ENCODE measurements around the gene NASP. TPM values are rescaled to one million over a fixed set of nuclear protein-coding genes. Genes with fewer than 3 reads are reported as not detected.
A peak's percentile ranks its signal among the peaks of the same experiment; 100 is the strongest.

Gene NASP
- total and polyA plus RNA-seq, 2 of the 13 experiments (the other 11 are each of a cell fraction or from before 2014, with no cell fraction given): 132 to 256 TPM

DNA sequence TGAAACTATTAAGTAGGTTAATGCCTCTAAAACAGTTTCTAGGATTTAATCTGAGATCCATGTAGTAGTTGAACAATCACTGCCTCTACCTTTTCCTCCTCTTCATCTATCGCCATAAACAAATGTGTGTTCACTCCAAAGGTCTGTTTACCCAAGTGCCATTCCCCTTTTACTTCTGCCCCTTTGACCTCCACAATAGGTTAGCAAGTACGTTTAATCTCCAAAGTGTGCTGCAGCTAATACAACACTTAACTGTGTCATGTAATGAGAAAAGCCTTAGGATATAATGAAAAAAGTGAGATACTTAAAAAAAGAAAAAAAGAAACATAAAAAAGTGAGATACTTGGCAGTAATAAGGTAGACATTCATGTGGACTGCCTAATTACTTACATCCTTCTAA is 74.3 kb downstream of the NASP start (continued):
- TF ChIP-seq ZNF44 (CRISPR knock-in tag; IDR thresholded peaks at IDR 0.05): no peak
- TF ChIP-seq FOXJ3 (CRISPR knock-in tag; IDR thresholded peaks at IDR 0.05; ENCODE audit: borderline replicate concordance): peak; percentile 83; the same call in 1 of the 2 replicates
- TF ChIP-seq ZNF235 (CRISPR knock-in tag; IDR thresholded peaks at IDR 0.05; ENCODE audit: borderline replicate concordance): no peak
- TF ChIP-seq, protein P1, sequence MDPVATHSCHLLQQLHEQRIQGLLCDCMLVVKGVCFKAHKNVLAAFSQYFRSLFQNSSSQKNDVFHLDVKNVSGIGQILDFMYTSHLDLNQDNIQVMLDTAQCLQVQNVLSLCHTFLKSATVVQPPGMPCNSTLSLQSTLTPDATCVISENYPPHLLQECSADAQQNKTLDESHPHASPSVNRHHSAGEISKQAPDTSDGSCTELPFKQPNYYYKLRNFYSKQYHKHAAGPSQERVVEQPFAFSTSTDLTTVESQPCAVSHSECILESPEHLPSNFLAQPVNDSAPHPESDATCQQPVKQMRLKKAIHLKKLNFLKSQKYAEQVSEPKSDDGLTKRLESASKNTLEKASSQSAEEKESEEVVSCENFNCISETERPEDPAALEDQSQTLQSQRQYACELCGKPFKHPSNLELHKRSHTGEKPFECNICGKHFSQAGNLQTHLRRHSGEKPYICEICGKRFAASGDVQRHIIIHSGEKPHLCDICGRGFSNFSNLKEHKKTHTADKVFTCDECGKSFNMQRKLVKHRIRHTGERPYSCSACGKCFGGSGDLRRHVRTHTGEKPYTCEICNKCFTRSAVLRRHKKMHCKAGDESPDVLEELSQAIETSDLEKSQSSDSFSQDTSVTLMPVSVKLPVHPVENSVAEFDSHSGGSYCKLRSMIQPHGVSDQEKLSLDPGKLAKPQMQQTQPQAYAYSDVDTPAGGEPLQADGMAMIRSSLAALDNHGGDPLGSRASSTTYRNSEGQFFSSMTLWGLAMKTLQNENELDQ (CRISPR knock-in tag; IDR thresholded peaks at IDR 0.05; ENCODE audit: borderline replicate concordance): no peak
- TF ChIP-seq SALL1 (CRISPR knock-in tag; IDR thresholded peaks at IDR 0.05): peak; percentile 44; the same call in 1 of the 2 replicates
- 0 out of 2 replicates have a peak, but pooled peaks have one; percentile 42 for TF ChIP-seq CEBPG (CRISPR knock-in tag; IDR thresholded peaks at IDR 0.05)
- TF ChIP-seq ZNF775 (CRISPR knock-in tag; IDR thresholded peaks at IDR 0.05; ENCODE audit: borderline replicate concordance): no peak
- peak; percentile 89 for TF ChIP-seq PITX1 (CRISPR knock-in tag; IDR thresholded peaks at IDR 0.05)
- peak; percentile 96 for TF ChIP-seq NR2F6 (IDR thresholded peaks at IDR 0.05)
- peak; percentile 98 for TF ChIP-seq NR2F6 (CRISPR knock-in tag; IDR thresholded peaks at IDR 0.05)
- TF ChIP-seq ZNF33A (CRISPR knock-in tag; IDR thresholded peaks at IDR 0.05; ENCODE audit: borderline replicate concordance): no peak
- no peak for TF ChIP-seq PHF8 (CRISPR knock-in tag; IDR thresholded peaks at IDR 0.05)
- TF ChIP-seq RXRA (CRISPR knock-in tag; IDR thresholded peaks at IDR 0.05): peak; percentile 17; the same call in 1 of the 2 replicates
- TF ChIP-seq, protein P2, sequence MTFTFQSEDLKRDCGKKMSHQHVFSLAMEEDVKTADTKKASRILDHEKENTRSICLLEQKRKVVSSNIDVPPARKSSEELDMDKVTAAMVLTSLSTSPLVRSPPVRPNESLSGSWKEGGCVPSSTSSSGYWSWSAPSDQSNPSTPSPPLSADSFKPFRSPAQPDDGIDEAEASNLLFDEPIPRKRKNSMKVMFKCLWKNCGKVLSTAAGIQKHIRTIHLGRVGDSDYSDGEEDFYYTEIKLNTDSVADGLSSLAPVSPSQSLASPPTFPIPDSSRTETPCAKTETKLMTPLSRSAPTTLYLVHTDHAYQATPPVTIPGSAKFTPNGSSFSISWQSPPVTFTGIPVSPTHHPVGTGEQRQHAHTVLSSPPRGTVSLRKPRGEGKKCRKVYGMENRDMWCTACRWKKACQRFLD (CRISPR knock-in tag; IDR thresholded peaks at IDR 0.05; ENCODE audit: borderline replicate concordance): no peak
- TF ChIP-seq, protein P3, sequence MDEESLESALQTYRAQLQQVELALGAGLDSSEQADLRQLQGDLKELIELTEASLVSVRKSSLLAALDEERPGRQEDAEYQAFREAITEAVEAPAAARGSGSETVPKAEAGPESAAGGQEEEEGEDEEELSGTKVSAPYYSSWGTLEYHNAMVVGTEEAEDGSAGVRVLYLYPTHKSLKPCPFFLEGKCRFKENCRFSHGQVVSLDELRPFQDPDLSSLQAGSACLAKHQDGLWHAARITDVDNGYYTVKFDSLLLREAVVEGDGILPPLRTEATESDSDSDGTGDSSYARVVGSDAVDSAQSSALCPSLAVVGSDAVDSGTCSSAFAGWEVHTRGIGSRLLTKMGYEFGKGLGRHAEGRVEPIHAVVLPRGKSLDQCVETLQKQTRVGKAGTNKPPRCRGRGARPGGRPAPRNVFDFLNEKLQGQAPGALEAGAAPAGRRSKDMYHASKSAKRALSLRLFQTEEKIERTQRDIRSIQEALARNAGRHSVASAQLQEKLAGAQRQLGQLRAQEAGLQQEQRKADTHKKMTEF (CRISPR knock-in tag; IDR thresholded peaks at IDR 0.05): peak; percentile 72
- TF ChIP-seq ZZZ3 (CRISPR knock-in tag; IDR thresholded peaks at IDR 0.05; ENCODE audit: borderline replicate concordance): no peak
- no peak for TF ChIP-seq CEBPB (IDR thresholded peaks at IDR 0.05; ENCODE audit: borderline replicate concordance, low read depth, low read length)
- TF ChIP-seq, protein P4, sequence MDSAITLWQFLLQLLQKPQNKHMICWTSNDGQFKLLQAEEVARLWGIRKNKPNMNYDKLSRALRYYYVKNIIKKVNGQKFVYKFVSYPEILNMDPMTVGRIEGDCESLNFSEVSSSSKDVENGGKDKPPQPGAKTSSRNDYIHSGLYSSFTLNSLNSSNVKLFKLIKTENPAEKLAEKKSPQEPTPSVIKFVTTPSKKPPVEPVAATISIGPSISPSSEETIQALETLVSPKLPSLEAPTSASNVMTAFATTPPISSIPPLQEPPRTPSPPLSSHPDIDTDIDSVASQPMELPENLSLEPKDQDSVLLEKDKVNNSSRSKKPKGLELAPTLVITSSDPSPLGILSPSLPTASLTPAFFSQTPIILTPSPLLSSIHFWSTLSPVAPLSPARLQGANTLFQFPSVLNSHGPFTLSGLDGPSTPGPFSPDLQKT (CRISPR knock-in tag; IDR thresholded peaks at IDR 0.05; ENCODE audit: borderline replicate concordance): no peak
- peak; percentile 83 for TF ChIP-seq SAP130 (CRISPR knock-in tag; IDR thresholded peaks at IDR 0.05; ENCODE audit: low read depth)
- TF ChIP-seq HDAC1 (CRISPR knock-in tag; IDR thresholded peaks at IDR 0.05): 0 out of 2 replicates have a peak, but pooled peaks have one; percentile 46
- TF ChIP-seq SP5 (CRISPR knock-in tag; IDR thresholded peaks at IDR 0.05; ENCODE audit: borderline replicate concordance, low read depth): peak; percentile 56; the same call in 1 of the 2 replicates
- TF ChIP-seq BATF2 (CRISPR knock-in tag; IDR thresholded peaks at IDR 0.05): no peak

Data from HepG2 (cell line).